ENCODE results near the gene SYCN.

Gene SYCN

GRCh38 chr19:39197808-39198207, 6.3 kb downstream of the SYCN start:
- Histone ChIP-seq H3K4ac (ENCODE audit: low read length) (no peak overlapping the region), H3K23ac (ENCODE audit: low read depth, low read length, poor library complexity) (peak overlapping the region; percentile 57), H3K27ac (replicated peaks; ENCODE audit: low read length) (no peak overlapping the region), H2BK120ac (ENCODE audit: low read depth, low read length) (no peak overlapping the region), H4K8ac (ENCODE audit: low read depth, low read length) (no peak overlapping the region), H3K4me3 (ENCODE audit: low read length in 2 of 2) (no peak overlapping the region), H3K14ac (ENCODE audit: low read length) (no peak overlapping the region), H3K27me3 (ENCODE audit: control insufficient read depth in 3 of 3, insufficient read depth in 3 of 3, low read depth in 1 of 3, low read length in 3 of 3) (peaks cover 3 to 58% (median 26%) of the 10 kb centered on the region in 3 experiments), H2BK15ac (ENCODE audit: low read length) (no peak overlapping the region), H2AFZ (ENCODE audit: low read length) (no peak overlapping the region), H2AK5ac (ENCODE audit: low read depth, low read length) (peak overlapping the region; percentile 3), H4K91ac (ENCODE audit: low read depth, low read length, poor library complexity) (no peak overlapping the region), H2BK12ac (ENCODE audit: low read length) (no peak overlapping the region), H3K4me1 (ENCODE audit: control insufficient read depth in 2 of 2, insufficient read depth in 1 of 2, low read depth in 1 of 2, low read length in 2 of 2) (peaks cover 6 to 16% of the 10 kb centered on the region in 2 donors), H3K9me3 (replicated peaks in 1 of 2; ENCODE audit: control insufficient read depth in 2 of 2, insufficient read depth in 1 of 2, low read depth in 1 of 2, low read length in 2 of 2) (no peaks in the 10 kb centered on the region), H3K36me3 (replicated peaks in 1 of 2; ENCODE audit: control insufficient read depth in 2 of 2, insufficient read depth in 2 of 2, low read length in 2 of 2) (no peaks in the 10 kb centered on the region), H3K79me1 (ENCODE audit: low read depth, low read length) (peaks cover 1% of the 10 kb centered on the region), H3K18ac (ENCODE audit: low read length) (no peak overlapping the region), H3K4me2 (ENCODE audit: insufficient read depth, low read length, poor library complexity, severe bottlenecking) (no peak overlapping the region), H2BK5ac (ENCODE audit: low read length) (no peak overlapping the region), H3K9ac (ENCODE audit: low read depth, low read length, poor library complexity) (no peak overlapping the region)
- no CpG with 5 or more reads among the region's 5 CpGs for WGBS, 2 donors (ENCODE audit: extremely low coverage in 2 of 2, insufficient read length in 2 of 2, insufficient replicate concordance in 1 of 2)
- DNase-seq (ENCODE audit: low spot score), result no peak

GRCh38 chr19:39196860-39197562, 7.1 kb downstream of the SYCN start, which contains the start of gene NCCRP1:
Gene NCCRP1, plus strand, starts transcription at chr19:39196964. Its CDS starts 19 bp downstream, at chr19:39196983.
- peaks cover 6 to 16% of the 10 kb centered on the region in 2 donors for H3K4me1 ChIP-seq (ENCODE audit: control insufficient read depth in 2 of 2, insufficient read depth in 1 of 2, low read depth in 1 of 2, low read length in 2 of 2)
- peak within 1 kb of the TSS; percentile 53 for H4K91ac ChIP-seq (ENCODE audit: low read depth, low read length, poor library complexity)
- H3K36me3 ChIP-seq (replicated peaks in 1 of 2; ENCODE audit: control insufficient read depth in 2 of 2, insufficient read depth in 2 of 2, low read length in 2 of 2), result no peaks in the 10 kb centered on the region
- peaks cover 1% of the 10 kb centered on the region for H3K79me1 ChIP-seq (ENCODE audit: low read depth, low read length)
- peak within 1 kb of the TSS; percentile 93 for H3K18ac ChIP-seq (ENCODE audit: low read length)
- H3K9ac ChIP-seq (ENCODE audit: low read depth, low read length, poor library complexity), result peak within 1 kb of the TSS; percentile 56
- H3K4me3 ChIP-seq (ENCODE audit: low read length in 2 of 2), result peak within 1 kb of the TSS; percentile 8 to 19
- H3K27me3 ChIP-seq (ENCODE audit: control insufficient read depth in 3 of 3, insufficient read depth in 3 of 3, low read depth in 1 of 3, low read length in 3 of 3), result peaks cover 3 to 58% (median 26%) of the 10 kb centered on the region in 3 experiments
- peak within 1 kb of the TSS; percentile 63 for H2BK12ac ChIP-seq (ENCODE audit: low read length)
- H3K4ac ChIP-seq (ENCODE audit: low read length), result no peak within 1 kb of the TSS
- H2AK5ac ChIP-seq (ENCODE audit: low read depth, low read length), result peak within 1 kb of the TSS; percentile 93
- peak within 1 kb of the TSS; percentile 94 for H3K23ac ChIP-seq (ENCODE audit: low read depth, low read length, poor library complexity)
- WGBS, 2 donors (ENCODE audit: extremely low coverage in 2 of 2, insufficient read length in 2 of 2, insufficient replicate concordance in 1 of 2), result no CpG with 5 or more reads among the region's 51 CpGs
- peak; percentile 62 for DNase-seq (ENCODE audit: low spot score)
- no peaks in the 10 kb centered on the region for H3K9me3 ChIP-seq (replicated peaks in 1 of 2; ENCODE audit: control insufficient read depth in 2 of 2, insufficient read depth in 1 of 2, low read depth in 1 of 2, low read length in 2 of 2)
- H2BK120ac ChIP-seq (ENCODE audit: low read depth, low read length), result no peak within 1 kb of the TSS
- no peak within 1 kb of the TSS for H3K14ac ChIP-seq (ENCODE audit: low read length)
- H2BK15ac ChIP-seq (ENCODE audit: low read length), result peak within 1 kb of the TSS; percentile 89
- no peak within 1 kb of the TSS for H2BK5ac ChIP-seq (ENCODE audit: low read length)
- peak within 1 kb of the TSS; percentile 84 for H3K4me2 ChIP-seq (ENCODE audit: insufficient read depth, low read length, poor library complexity, severe bottlenecking)
- H3K27ac ChIP-seq (replicated peaks; ENCODE audit: low read length), result no peak within 1 kb of the TSS
- H4K8ac ChIP-seq (ENCODE audit: low read depth, low read length), result peak within 1 kb of the TSS; percentile 43
- H2AFZ ChIP-seq (ENCODE audit: low read length), result peak within 1 kb of the TSS; percentile 87

- Histone ChIP-seq H4K8ac (ENCODE audit: low read depth, low read length) (no peak overlapping the region), H3K27ac (replicated peaks; ENCODE audit: low read length) (no peak overlapping the region), H3K14ac (ENCODE audit: low read length) (no peak overlapping the region), H2BK120ac (ENCODE audit: low read depth, low read length) (no peak overlapping the region), H3K9ac (ENCODE audit: low read depth, low read length, poor library complexity) (no peak overlapping the region), H3K4me2 (ENCODE audit: insufficient read depth, low read length, poor library complexity, severe bottlenecking) (peak overlapping the region; percentile 51), H3K27me3 (ENCODE audit: control insufficient read depth in 3 of 3, insufficient read depth in 3 of 3, low read depth in 1 of 3, low read length in 3 of 3) (peaks cover 3 to 58% (median 26%) of the 10 kb centered on the region in 3 experiments), H2BK15ac (ENCODE audit: low read length) (peak overlapping the region; percentile 89), H3K18ac (ENCODE audit: low read length) (peak overlapping the region; percentile 93), H2BK5ac (ENCODE audit: low read length) (no peak overlapping the region), H3K9me3 (replicated peaks in 1 of 2; ENCODE audit: control insufficient read depth in 2 of 2, insufficient read depth in 1 of 2, low read depth in 1 of 2, low read length in 2 of 2) (no peaks in the 10 kb centered on the region), H3K36me3 (replicated peaks in 1 of 2; ENCODE audit: control insufficient read depth in 2 of 2, insufficient read depth in 2 of 2, low read length in 2 of 2) (no peaks in the 10 kb centered on the region), H4K91ac (ENCODE audit: low read depth, low read length, poor library complexity) (no peak overlapping the region), H2AK5ac (ENCODE audit: low read depth, low read length) (peak overlapping the region; percentile 93), H2AFZ (ENCODE audit: low read length) (peak overlapping the region; percentile 87), H2BK12ac (ENCODE audit: low read length) (peak overlapping the region; percentile 63), H3K4ac (ENCODE audit: low read length) (no peak overlapping the region), H3K79me1 (ENCODE audit: low read depth, low read length) (peaks cover 1% of the 10 kb centered on the region), H3K23ac (ENCODE audit: low read depth, low read length, poor library complexity) (no peak overlapping the region), H3K4me3 (ENCODE audit: low read length in 2 of 2) (no peak overlapping the region), H3K4me1 (ENCODE audit: control insufficient read depth in 2 of 2, insufficient read depth in 1 of 2, low read depth in 1 of 2, low read length in 2 of 2) (peaks cover 6 to 16% of the 10 kb centered on the region in 2 donors)
- peak; percentile 57 for DNase-seq (ENCODE audit: low spot score)
- no CpG with 5 or more reads among the region's 7 CpGs for WGBS, 2 donors (ENCODE audit: extremely low coverage in 2 of 2, insufficient read length in 2 of 2, insufficient replicate concordance in 1 of 2)
Measured at GRCh38 chr19:39196320-39196719, 7.7 kb downstream of the SYCN start.

DNA sequence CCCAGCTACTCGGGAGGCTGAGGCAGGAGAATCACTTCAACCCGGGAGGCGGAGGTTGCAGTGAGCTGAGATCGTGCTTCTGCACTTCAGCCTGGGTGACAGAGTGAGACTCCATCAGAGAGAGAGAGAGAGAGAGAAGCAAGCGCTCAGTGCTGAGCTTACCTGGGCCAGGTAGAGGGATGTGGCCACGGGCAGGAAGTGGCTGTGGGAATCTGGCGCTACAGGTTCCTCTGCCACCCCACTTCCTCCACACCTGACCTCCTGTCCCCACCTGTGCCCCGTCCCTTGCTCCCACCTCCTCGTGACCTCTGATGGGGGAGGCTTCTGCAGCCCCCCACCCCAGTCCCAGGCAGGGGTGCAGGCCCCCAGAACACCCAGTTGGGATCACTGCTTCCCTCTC, 8.3 kb downstream of the SYCN start:
- Histone ChIP-seq H2BK120ac (ENCODE audit: low read depth, low read length) (no peak overlapping the region), H3K9me3 (replicated peaks in 1 of 2; ENCODE audit: control insufficient read depth in 2 of 2, insufficient read depth in 1 of 2, low read depth in 1 of 2, low read length in 2 of 2) (no peaks in the 10 kb centered on the region), H3K79me1 (ENCODE audit: low read depth, low read length) (peaks cover 1% of the 10 kb centered on the region), H3K14ac (ENCODE audit: low read length) (no peak overlapping the region), H2BK15ac (ENCODE audit: low read length) (peak overlapping the region; percentile 89), H3K9ac (ENCODE audit: low read depth, low read length, poor library complexity) (peak overlapping the region; percentile 21), H3K4me2 (ENCODE audit: insufficient read depth, low read length, poor library complexity, severe bottlenecking) (no peak overlapping the region), H2BK5ac (ENCODE audit: low read length) (no peak overlapping the region), H3K23ac (ENCODE audit: low read depth, low read length, poor library complexity) (peak overlapping the region; percentile 43), H3K4ac (ENCODE audit: low read length) (no peak overlapping the region), H2BK12ac (ENCODE audit: low read length) (peak overlapping the region; percentile 63), H3K4me3 (ENCODE audit: low read length in 2 of 2) (no peak overlapping the region), H4K91ac (ENCODE audit: low read depth, low read length, poor library complexity) (peak overlapping the region; percentile 53), H3K18ac (ENCODE audit: low read length) (peak overlapping the region; percentile 93), H3K27ac (replicated peaks; ENCODE audit: low read length) (no peak overlapping the region), H2AK5ac (ENCODE audit: low read depth, low read length) (peak overlapping the region; percentile 93), H2AFZ (ENCODE audit: low read length) (no peak overlapping the region), H3K36me3 (replicated peaks in 1 of 2; ENCODE audit: control insufficient read depth in 2 of 2, insufficient read depth in 2 of 2, low read length in 2 of 2) (no peaks in the 10 kb centered on the region), H3K4me1 (ENCODE audit: control insufficient read depth in 2 of 2, insufficient read depth in 1 of 2, low read depth in 1 of 2, low read length in 2 of 2) (peaks cover 6 to 16% of the 10 kb centered on the region in 2 donors), H3K27me3 (ENCODE audit: control insufficient read depth in 3 of 3, insufficient read depth in 3 of 3, low read depth in 1 of 3, low read length in 3 of 3) (peaks cover 3 to 54% (median 26%) of the 10 kb centered on the region in 3 experiments), H4K8ac (ENCODE audit: low read depth, low read length) (peak overlapping the region; percentile 43)
- no peak for DNase-seq (ENCODE audit: low spot score)
- WGBS, 2 donors (ENCODE audit: extremely low coverage in 2 of 2, insufficient read length in 2 of 2, insufficient replicate concordance in 1 of 2), result no CpG with 5 or more reads among the region's 9 CpGs
